HL-60 (cell line): ENCODE data around the gene TSPOAP1.

Experiments used
- CTCF ChIP-seq: IDR thresholded peaks from one replicate; pipeline ENCODE4 v1.5.1; 2011; ENCODE audit warnings: low read length, control low read depth, inconsistent platforms; ENCODE audit not compliant: insufficient read depth
- GABPA ChIP-seq: IDR thresholded peaks from 2 replicates; pipeline ENCODE4 v1.6.1; 2012; ENCODE audit warnings: low read depth
- POLR2AphosphoS5 ChIP-seq: IDR thresholded peaks from 2 replicates; pipeline ENCODE4 v1.6.1; 2012; ENCODE audit warnings: low read depth
- SPI1 ChIP-seq: IDR thresholded peaks from 2 replicates; pipeline ENCODE4 v1.6.1; 2012; ENCODE audit warnings: low read depth, mild to moderate bottlenecking, borderline replicate concordance
- TF ChIP-seq, protein P1 (sequence below): IDR thresholded peaks from 2 replicates; pipeline ENCODE4 v1.6.1; 2012; ENCODE audit warnings: low read depth; ENCODE audit not compliant: insufficient replicate concordance

- no peak for TF ChIP-seq SPI1
- TF ChIP-seq CTCF, result no peak
- TF ChIP-seq, protein P1, sequence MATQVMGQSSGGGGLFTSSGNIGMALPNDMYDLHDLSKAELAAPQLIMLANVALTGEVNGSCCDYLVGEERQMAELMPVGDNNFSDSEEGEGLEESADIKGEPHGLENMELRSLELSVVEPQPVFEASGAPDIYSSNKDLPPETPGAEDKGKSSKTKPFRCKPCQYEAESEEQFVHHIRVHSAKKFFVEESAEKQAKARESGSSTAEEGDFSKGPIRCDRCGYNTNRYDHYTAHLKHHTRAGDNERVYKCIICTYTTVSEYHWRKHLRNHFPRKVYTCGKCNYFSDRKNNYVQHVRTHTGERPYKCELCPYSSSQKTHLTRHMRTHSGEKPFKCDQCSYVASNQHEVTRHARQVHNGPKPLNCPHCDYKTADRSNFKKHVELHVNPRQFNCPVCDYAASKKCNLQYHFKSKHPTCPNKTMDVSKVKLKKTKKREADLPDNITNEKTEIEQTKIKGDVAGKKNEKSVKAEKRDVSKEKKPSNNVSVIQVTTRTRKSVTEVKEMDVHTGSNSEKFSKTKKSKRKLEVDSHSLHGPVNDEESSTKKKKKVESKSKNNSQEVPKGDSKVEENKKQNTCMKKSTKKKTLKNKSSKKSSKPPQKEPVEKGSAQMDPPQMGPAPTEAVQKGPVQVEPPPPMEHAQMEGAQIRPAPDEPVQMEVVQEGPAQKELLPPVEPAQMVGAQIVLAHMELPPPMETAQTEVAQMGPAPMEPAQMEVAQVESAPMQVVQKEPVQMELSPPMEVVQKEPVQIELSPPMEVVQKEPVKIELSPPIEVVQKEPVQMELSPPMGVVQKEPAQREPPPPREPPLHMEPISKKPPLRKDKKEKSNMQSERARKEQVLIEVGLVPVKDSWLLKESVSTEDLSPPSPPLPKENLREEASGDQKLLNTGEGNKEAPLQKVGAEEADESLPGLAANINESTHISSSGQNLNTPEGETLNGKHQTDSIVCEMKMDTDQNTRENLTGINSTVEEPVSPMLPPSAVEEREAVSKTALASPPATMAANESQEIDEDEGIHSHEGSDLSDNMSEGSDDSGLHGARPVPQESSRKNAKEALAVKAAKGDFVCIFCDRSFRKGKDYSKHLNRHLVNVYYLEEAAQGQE, result no peak
- no peak for TF ChIP-seq GABPA
- TF ChIP-seq POLR2AphosphoS5, result no peak
Measured at GRCh38 chr17:58365185-58365979, 36.8 kb upstream of the TSPOAP1 start.
